ENCODE data around the gene DRC7. TPM values are rescaled to one million over a fixed set of nuclear protein-coding genes. Genes with fewer than 3 reads are reported as not detected.

DRC7 gene, protein sequence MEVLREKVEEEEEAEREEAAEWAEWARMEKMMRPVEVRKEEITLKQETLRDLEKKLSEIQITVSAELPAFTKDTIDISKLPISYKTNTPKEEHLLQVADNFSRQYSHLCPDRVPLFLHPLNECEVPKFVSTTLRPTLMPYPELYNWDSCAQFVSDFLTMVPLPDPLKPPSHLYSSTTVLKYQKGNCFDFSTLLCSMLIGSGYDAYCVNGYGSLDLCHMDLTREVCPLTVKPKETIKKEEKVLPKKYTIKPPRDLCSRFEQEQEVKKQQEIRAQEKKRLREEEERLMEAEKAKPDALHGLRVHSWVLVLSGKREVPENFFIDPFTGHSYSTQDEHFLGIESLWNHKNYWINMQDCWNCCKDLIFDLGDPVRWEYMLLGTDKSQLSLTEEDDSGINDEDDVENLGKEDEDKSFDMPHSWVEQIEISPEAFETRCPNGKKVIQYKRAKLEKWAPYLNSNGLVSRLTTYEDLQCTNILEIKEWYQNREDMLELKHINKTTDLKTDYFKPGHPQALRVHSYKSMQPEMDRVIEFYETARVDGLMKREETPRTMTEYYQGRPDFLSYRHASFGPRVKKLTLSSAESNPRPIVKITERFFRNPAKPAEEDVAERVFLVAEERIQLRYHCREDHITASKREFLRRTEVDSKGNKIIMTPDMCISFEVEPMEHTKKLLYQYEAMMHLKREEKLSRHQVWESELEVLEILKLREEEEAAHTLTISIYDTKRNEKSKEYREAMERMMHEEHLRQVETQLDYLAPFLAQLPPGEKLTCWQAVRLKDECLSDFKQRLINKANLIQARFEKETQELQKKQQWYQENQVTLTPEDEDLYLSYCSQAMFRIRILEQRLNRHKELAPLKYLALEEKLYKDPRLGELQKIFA
- not detected for total RNA-seq

DNA sequence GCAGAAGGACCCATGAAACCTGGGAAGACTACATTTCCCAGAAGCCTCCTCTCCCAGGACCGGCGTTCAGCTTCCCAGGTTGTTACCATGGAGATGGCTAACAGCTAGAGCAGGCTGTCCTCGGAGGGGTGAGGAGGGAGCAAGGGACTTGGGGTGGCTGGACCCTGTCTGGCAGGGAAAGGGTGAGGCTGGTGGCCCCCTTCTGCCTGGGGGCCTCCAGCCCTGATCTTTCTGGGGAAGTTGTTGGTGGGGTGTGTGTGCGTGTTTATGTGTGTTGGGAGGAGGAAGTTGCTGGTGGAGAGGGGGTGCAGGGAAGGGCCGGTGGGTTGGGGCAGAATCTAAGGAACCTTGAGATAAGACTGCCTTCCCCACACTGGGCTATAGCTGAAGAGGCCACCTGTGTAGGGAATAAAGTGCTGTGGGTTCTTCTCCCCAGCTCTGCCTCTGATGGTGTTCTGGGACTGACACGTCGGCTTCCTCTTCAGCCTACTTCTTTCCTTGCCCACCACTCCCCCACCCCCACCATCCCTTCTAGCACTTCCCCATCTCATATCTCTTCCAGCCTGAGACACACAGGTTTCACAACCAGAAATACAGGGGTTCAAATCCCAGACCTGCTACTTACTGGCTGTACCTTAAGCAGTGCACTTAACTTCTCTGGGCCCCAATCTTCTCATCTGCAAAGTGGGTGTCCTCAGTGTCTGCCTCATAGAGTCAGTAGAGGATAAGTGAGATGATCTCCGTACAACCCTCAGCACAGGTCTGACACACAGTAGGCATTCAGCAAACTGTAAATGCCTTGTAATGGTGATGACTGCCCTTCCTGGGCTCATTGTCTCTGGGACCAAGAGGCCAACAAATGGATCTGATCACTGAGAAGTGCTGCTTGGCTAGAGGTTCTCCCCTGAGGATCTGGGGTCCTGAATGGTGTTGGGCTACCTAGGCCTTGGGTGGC, at the start of gene DRC7:
TSS of gene DRC7 (plus strand) at position 82 of the 955 bp plus-strand sequence. CDS start 3,144 bp downstream, outside the sequence.
- H3K9me3 ChIP-seq = no peaks in the 10 kb centered on the region
- DNase-seq (ENCODE audit: low spot score) (no peak), ATAC-seq (ENCODE audit: insufficient number of reproducible peaks, low FRiP score, low read depth) (no peak)
- TF ChIP-seq CTCF (IDR thresholded peaks at IDR 0.05) = no peak
- H3K27me3 ChIP-seq (replicated peaks; ENCODE audit: insufficient read depth) = no peaks in the 10 kb centered on the region
- peak within 1 kb of the TSS; percentile 42 for H3K4me3 ChIP-seq
- no peaks in the 10 kb centered on the region for H3K36me3 ChIP-seq
- no peak within 1 kb of the TSS for H3K27ac ChIP-seq
- H3K4me1 ChIP-seq (ENCODE audit: control insufficient read depth in 1 of 2, low read depth in 2 of 2) = no peaks in the 10 kb centered on the region

DNA sequence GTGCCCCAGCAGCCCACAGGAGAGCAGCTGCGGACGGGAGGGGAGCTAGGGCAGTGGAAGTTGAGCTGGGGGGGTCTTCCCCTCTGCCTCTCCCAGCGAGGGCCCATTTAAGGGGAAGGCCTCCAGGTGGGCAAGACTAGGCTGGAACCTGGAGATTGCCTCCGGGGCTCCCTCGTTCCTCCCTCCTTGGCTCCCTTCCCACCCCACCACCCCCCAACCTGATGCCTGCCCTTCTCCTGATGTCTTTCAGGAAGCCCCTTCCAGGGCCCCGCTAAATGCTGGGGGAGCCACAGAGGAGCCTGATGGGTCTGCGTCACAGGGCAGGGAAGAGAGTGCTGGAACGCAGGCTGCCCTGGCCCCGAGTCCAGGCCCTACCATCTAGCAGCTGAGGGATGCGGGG, 49.4 kb upstream of the DRC7 start:
- TF ChIP-seq CTCF (IDR thresholded peaks at IDR 0.05) = no peak
- Histone ChIP-seq H3K4me1 (ENCODE audit: control insufficient read depth in 1 of 2, low read depth in 2 of 2) (no peaks in the 10 kb centered on the region), H3K4me3 (no peak overlapping the region), H3K27me3 (replicated peaks; ENCODE audit: insufficient read depth) (no peaks in the 10 kb centered on the region), H3K36me3 (no peaks in the 10 kb centered on the region), H3K9me3 (no peaks in the 10 kb centered on the region), H3K27ac (no peak overlapping the region)
- ATAC-seq (ENCODE audit: insufficient number of reproducible peaks, low FRiP score, low read depth) (no peak), DNase-seq (ENCODE audit: low spot score) (no peak)

- no peak overlapping the region for H3K27ac ChIP-seq
- no peaks in the 10 kb centered on the region for H3K36me3 ChIP-seq
- H3K4me1 ChIP-seq (ENCODE audit: control insufficient read depth in 1 of 2, low read depth in 2 of 2) = no peaks in the 10 kb centered on the region
- no peaks in the 10 kb centered on the region for H3K27me3 ChIP-seq (replicated peaks; ENCODE audit: insufficient read depth)
- TF ChIP-seq CTCF (IDR thresholded peaks at IDR 0.05) = no peak
- H3K9me3 ChIP-seq = no peaks in the 10 kb centered on the region
- ATAC-seq (ENCODE audit: insufficient number of reproducible peaks, low FRiP score, low read depth) (no peak), DNase-seq (ENCODE audit: low spot score) (no peak)
- no peak overlapping the region for H3K4me3 ChIP-seq
Observed at GRCh38 chr16:57645691-57646387, 48.8 kb upstream of the DRC7 start.

- no peak overlapping the region for H3K4me3 ChIP-seq
- no peaks in the 10 kb centered on the region for H3K4me1 ChIP-seq (ENCODE audit: control insufficient read depth in 1 of 2, low read depth in 2 of 2)
- DNase-seq (ENCODE audit: low spot score) (no peak), ATAC-seq (ENCODE audit: insufficient number of reproducible peaks, low FRiP score, low read depth) (no peak)
- no peaks in the 10 kb centered on the region for H3K27me3 ChIP-seq (replicated peaks; ENCODE audit: insufficient read depth)
- H3K9me3 ChIP-seq = no peaks in the 10 kb centered on the region
- TF ChIP-seq CTCF (IDR thresholded peaks at IDR 0.05) = no peak
- no peak overlapping the region for H3K27ac ChIP-seq
- no peaks in the 10 kb centered on the region for H3K36me3 ChIP-seq
Observed at GRCh38 chr16:57646388-57647039, 48.1 kb upstream of the DRC7 start.
